GM12872 (cell line): ENCODE results near the gene ITGAE.

ENCODE experiments used
- CTCF ChIP-seq: IDR thresholded peaks from 3 replicates; pipeline ENCODE4 v1.5.1; 2011; ENCODE audit warnings: low read depth, mild to moderate bottlenecking, low read length, moderate library complexity; ENCODE audit not compliant: insufficient read depth

ITGAE gene

GRCh38 chr17:3695723-3696411, 105.1 kb downstream of the ITGAE start, which contains the start of gene P2RX5:
TSS of gene P2RX5 (minus strand) at chr17:3696155. CDS start at chr17:3696005, 150 bp downstream.
- no peak for TF ChIP-seq CTCF

GRCh38 chr17:3695129-3695722, 105.8 kb downstream of the ITGAE start:
- TF ChIP-seq CTCF = no peak

GRCh38 chr17:3693829-3694231, 107.2 kb downstream of the ITGAE start:
- TF ChIP-seq CTCF = no peak

GRCh38 chr17:3693141-3693540, 107.8 kb downstream of the ITGAE start:
- no peak for TF ChIP-seq CTCF

GRCh38 chr17:3692346-3692745, 108.6 kb downstream of the ITGAE start:
- TF ChIP-seq CTCF = peak; percentile 30; the same call in 1 of the 3 replicates

GRCh38 chr17:3691617-3692067, 109.3 kb downstream of the ITGAE start:
- peak; percentile 46; the same call in 2 of the 3 replicates for TF ChIP-seq CTCF

- TF ChIP-seq CTCF = no peak
Observed at GRCh38 chr17:3690094-3690715, 110.8 kb downstream of the ITGAE start.
